HG03558 (cell line): Measurements from ENCODE around the gene KRT73.
"Not testable (repeated sequence)": the region's sequence is repeated elsewhere in the genome, so short reads cannot be mapped to it uniquely, and the experiment has no call there.

Experiments used
- ATAC-seq: cut with Tn5 transposase; IDR thresholded peaks from one replicate; pipeline ENCODE4 v1.9.1; 2021; ENCODE audit warnings: moderate number of reproducible peaks; ENCODE audit not compliant: unreplicated experiment; ENCODE audit errors: extremely low read depth

KRT73 gene

GRCh38 chr12:52603314-52603713 is 15.0 kb downstream of the KRT73 start:
- no peak for ATAC-seq

- no peak for ATAC-seq
Measured at GRCh38 chr12:52602552-52602951, 15.8 kb downstream of the KRT73 start.

GRCh38 chr12:52601671-52602070 is 16.7 kb downstream of the KRT73 start:
- no peak for ATAC-seq

- ATAC-seq, result no peak
Measured at GRCh38 chr12:52600941-52601481, 17.3 kb downstream of the KRT73 start, which contains the start of gene KRT72. Gene KRT72 (minus strand): TSS chr12:52601463. CDS start chr12:52601452, 11 bp downstream.

- ATAC-seq, result no peak
Measured at GRCh38 chr12:52600475-52600874, 17.9 kb downstream of the KRT73 start.

- no peak for ATAC-seq
Measured at GRCh38 chr12:52600071-52600470, 18.3 kb downstream of the KRT73 start.

GRCh38 chr12:52598966-52599365 is 19.4 kb downstream of the KRT73 start:
- ATAC-seq, result no peak

GRCh38 chr12:52594237-52594636 is 24.1 kb downstream of the KRT73 start:
- not testable (repeated sequence) for ATAC-seq

- ATAC-seq, result no peak
Measured at GRCh38 chr12:52591521-52591920, 26.8 kb downstream of the KRT73 start.

- no peak for ATAC-seq
Measured at GRCh38 chr12:52590021-52590420, 28.3 kb downstream of the KRT73 start.

GRCh38 chr12:52587563-52587962 is 30.8 kb downstream of the KRT73 start:
- no peak for ATAC-seq

GRCh38 chr12:52585946-52586345 is 32.4 kb downstream of the KRT73 start:
- ATAC-seq, result no peak

- no peak for ATAC-seq
Measured at GRCh38 chr12:52585066-52585465, 33.3 kb downstream of the KRT73 start.

- ATAC-seq, result no peak
Measured at GRCh38 chr12:52584156-52584682, 34.1 kb downstream of the KRT73 start.

GRCh38 chr12:52582971-52583456 is 35.3 kb downstream of the KRT73 start:
- ATAC-seq, result no peak

- ATAC-seq, result no peak
Measured at GRCh38 chr12:52582486-52582885, 35.9 kb downstream of the KRT73 start.

GRCh38 chr12:52581481-52581880 is 36.9 kb downstream of the KRT73 start:
- ATAC-seq, result no peak

GRCh38 chr12:52581066-52581465 is 37.3 kb downstream of the KRT73 start:
- ATAC-seq, result no peak

GRCh38 chr12:52580496-52580895 is 37.9 kb downstream of the KRT73 start:
- ATAC-seq, result no peak

- ATAC-seq, result no peak
Measured at GRCh38 chr12:52579468-52580465, 38.6 kb downstream of the KRT73 start.

GRCh38 chr12:52578469-52578868 is 39.9 kb downstream of the KRT73 start:
- no peak for ATAC-seq
